Calu3 (cell line): Measurements from ENCODE around the gene SPOCK3. TPM values are rescaled to one million over a fixed set of nuclear protein-coding genes. Genes with fewer than 3 reads are reported as not detected.

Source experiments
- BruUV-seq: library from RNA; stranded (reverse); fragments of 400-500 nt; replicated peaks from 2 replicates; lab custom pipeline; 2021; lab: Mats Ljungman, UMichigan
- CTCF ChIA-PET: fragments of 300-600 bp; sonication (Branson Sonifier 250); formaldehyde crosslinking; loops from one replicate; lab custom pipeline; 2022; ENCODE audit warnings: antibody characterized with exemption; lab: Charles Lee
- DNase-seq: peaks from one replicate; pipeline ENCODE4 v3.0.0; 2022
- H3K27ac Mint-ChIP-seq: one replicate; pipeline ENCODE4 v1.8.0; 2022; ENCODE audit warnings: mixed read lengths; ENCODE audit not compliant: unreplicated experiment
- H3K27me3 Mint-ChIP-seq: one replicate; pipeline ENCODE4 v1.8.0; 2022; ENCODE audit warnings: mixed read lengths; ENCODE audit not compliant: unreplicated experiment
- H3K36me3 Mint-ChIP-seq: one replicate; pipeline ENCODE4 v1.8.0; 2022; ENCODE audit warnings: mild to moderate bottlenecking, moderate library complexity, mixed read lengths; ENCODE audit not compliant: insufficient read depth, unreplicated experiment
- H3K4me1 Mint-ChIP-seq: one replicate; pipeline ENCODE4 v1.8.0; 2022; ENCODE audit warnings: mild to moderate bottlenecking, low read depth, mixed read lengths; ENCODE audit not compliant: unreplicated experiment
- H3K4me3 Mint-ChIP-seq: one replicate; pipeline ENCODE4 v1.8.0; 2022; ENCODE audit warnings: mild to moderate bottlenecking, low read depth, moderate library complexity, mixed read lengths; ENCODE audit not compliant: unreplicated experiment
- H3K9me3 Mint-ChIP-seq: one replicate; pipeline ENCODE4 v1.8.0; 2022; ENCODE audit warnings: low read depth, mixed read lengths; ENCODE audit not compliant: unreplicated experiment
- intact Hi-C: fragments of 100-400 bp; cut with micrococcal nuclease; formaldehyde crosslinking; loops from one replicate; pipeline ENCODE4 v1.10.0; 2022; ENCODE audit not compliant: unreplicated experiment
- total RNA-seq: library from RNA; stranded (reverse); gene quantifications from 2 replicates; pipeline ENCODE4 v1.2.3, GENCODE V29; 2022
- TF ChIP-seq, protein P1 (sequence below): fragments of 200-600 bp; IDR thresholded peaks from one replicate; pipeline ENCODE4 v1.8.0; 2022; ENCODE audit warnings: antibody characterized with exemption; ENCODE audit not compliant: unreplicated experiment

The SPOCK3 gene
- total RNA-seq, 1 experiment from 2014 or later, result 0.31 TPM

DNA sequence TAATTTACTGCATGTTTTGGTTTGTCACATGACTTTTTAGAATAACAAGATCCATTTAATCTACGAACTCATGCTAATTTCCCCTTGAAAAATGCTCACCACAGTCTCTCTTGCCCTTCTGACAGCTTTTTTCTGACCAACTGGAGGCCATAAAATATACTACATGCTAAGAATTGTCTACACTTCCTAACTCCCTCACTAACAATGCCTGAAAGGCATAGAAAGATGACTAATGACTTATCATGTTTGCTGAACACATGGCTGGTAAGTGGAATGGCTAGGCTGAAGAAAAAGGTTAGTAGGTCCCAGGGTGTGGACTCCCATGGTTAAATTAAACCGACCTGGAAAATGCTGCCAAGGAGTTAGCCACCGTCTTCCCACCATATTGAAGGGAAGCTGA lies 309.9 kb downstream of the SPOCK3 start:
- no peak overlapping the region for H3K4me3 Mint-ChIP-seq
- CTCF ChIA-PET, result no interaction called here
- intact Hi-C loops, result no loop called here
- no TSS peak for BruUV-seq
- TF ChIP-seq, protein P1, sequence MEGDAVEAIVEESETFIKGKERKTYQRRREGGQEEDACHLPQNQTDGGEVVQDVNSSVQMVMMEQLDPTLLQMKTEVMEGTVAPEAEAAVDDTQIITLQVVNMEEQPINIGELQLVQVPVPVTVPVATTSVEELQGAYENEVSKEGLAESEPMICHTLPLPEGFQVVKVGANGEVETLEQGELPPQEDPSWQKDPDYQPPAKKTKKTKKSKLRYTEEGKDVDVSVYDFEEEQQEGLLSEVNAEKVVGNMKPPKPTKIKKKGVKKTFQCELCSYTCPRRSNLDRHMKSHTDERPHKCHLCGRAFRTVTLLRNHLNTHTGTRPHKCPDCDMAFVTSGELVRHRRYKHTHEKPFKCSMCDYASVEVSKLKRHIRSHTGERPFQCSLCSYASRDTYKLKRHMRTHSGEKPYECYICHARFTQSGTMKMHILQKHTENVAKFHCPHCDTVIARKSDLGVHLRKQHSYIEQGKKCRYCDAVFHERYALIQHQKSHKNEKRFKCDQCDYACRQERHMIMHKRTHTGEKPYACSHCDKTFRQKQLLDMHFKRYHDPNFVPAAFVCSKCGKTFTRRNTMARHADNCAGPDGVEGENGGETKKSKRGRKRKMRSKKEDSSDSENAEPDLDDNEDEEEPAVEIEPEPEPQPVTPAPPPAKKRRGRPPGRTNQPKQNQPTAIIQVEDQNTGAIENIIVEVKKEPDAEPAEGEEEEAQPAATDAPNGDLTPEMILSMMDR, result no peak
- H3K4me1 Mint-ChIP-seq, result no peaks in the 10 kb centered on the region
- DNase-seq, result no peak
- H3K36me3 Mint-ChIP-seq, result no peaks in the 10 kb centered on the region
- no peak overlapping the region for H3K27ac Mint-ChIP-seq
- no peaks in the 10 kb centered on the region for H3K9me3 Mint-ChIP-seq
- no peaks in the 10 kb centered on the region for H3K27me3 Mint-ChIP-seq

DNA sequence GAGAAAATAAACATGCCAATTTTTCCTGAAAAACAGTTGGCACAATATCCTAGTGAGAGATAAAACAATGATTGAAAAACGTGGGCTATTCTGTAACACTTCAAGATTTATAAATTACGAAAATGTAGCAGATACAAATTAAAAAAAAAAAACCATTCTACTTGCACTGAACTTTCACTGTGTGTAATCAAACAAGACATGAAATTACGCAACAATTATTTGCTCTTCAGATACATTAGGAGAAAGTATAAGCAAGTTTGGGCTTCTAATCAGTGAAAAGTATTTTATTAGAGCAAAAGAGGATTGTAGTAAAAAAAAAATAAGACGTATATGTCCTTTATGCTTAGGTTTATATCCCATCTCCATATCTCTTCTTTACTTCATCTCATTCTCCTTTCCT lies 320.4 kb downstream of the SPOCK3 start:
- H3K4me3 Mint-ChIP-seq, result no peak overlapping the region
- H3K36me3 Mint-ChIP-seq, result no peaks in the 10 kb centered on the region
- no peak overlapping the region for H3K27ac Mint-ChIP-seq
- no peaks in the 10 kb centered on the region for H3K9me3 Mint-ChIP-seq
- no peaks in the 10 kb centered on the region for H3K27me3 Mint-ChIP-seq
- no peaks in the 10 kb centered on the region for H3K4me1 Mint-ChIP-seq
- intact Hi-C loops, result no loop called here
- no TSS peak for BruUV-seq
- CTCF ChIA-PET, result no interaction called here
- no peak for DNase-seq
- TF ChIP-seq, protein P1, result no peak

DNA sequence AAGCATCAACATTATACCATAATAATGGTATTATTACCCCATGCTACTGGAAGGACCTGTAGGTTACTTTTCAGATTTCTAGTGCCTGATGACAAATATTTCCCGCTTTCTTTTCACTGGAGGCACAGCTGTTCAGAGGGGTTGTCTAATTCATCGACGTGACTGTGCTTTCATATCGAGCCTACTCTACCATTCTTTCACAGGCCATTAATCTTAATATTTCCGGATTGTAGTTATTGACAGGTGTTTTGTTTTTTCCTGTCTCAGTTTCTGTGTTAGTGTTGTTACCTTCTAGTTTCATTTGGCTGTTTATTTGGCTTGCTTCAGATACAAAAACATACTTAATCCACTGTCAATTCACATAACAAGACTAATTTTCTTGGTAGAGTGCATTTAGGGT lies 330.9 kb downstream of the SPOCK3 start:
- intact Hi-C loops, result no loop called here
- DNase-seq, result no peak
- Mint-ChIP-seq H3K27ac (no peak overlapping the region), H3K9me3 (no peaks in the 10 kb centered on the region), H3K36me3 (no peaks in the 10 kb centered on the region), H3K4me3 (no peak overlapping the region), H3K4me1 (no peaks in the 10 kb centered on the region), H3K27me3 (no peaks in the 10 kb centered on the region)
- no TSS peak for BruUV-seq
- CTCF ChIA-PET, result no interaction called here
- TF ChIP-seq, protein P1, result no peak

DNA sequence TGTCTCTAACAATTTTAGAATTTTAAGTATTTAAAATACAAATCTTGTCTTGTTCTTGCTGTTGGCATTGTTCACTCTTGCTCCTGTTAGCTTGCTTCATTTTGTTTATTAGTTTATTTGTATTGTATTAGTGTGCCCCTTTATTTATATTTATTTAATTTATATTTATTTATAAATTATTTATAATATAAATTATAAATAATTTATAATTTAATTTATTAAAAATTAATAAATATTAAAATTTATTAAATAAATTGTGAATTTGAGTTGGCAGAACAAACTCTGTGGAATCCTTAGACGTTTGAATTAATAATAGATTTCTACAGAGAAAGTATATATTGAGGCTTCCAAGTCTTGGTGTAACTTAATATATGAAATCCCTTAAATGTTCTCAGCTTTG lies 331.4 kb downstream of the SPOCK3 start:
- Mint-ChIP-seq H3K4me3 (no peak overlapping the region), H3K36me3 (no peaks in the 10 kb centered on the region), H3K9me3 (no peaks in the 10 kb centered on the region), H3K4me1 (no peaks in the 10 kb centered on the region), H3K27ac (no peak overlapping the region), H3K27me3 (no peaks in the 10 kb centered on the region)
- intact Hi-C loops, result no loop called here
- no TSS peak for BruUV-seq
- TF ChIP-seq, protein P1, result no peak
- DNase-seq, result no peak
- CTCF ChIA-PET, result no interaction called here
